IgD-negative memory B cell (primary cell): ENCODE measurements around the gene LMX1B. TPM values are rescaled to one million over a fixed set of nuclear protein-coding genes. Genes with fewer than 3 reads are reported as not detected.

Source experiments
- H3K27ac Mint-ChIP-seq, 3 donors: one replicate each; pipeline ENCODE4 v1.8.0; 2020 to 2022; ENCODE audit warnings: mild to moderate bottlenecking in 3 of 3, mixed read lengths in 3 of 3, moderate library complexity in 1 of 3
- H3K27me3 Mint-ChIP-seq: one replicate; pipeline ENCODE4 v1.8.0; 2021; ENCODE audit warnings: mixed read lengths
- H3K36me3 Mint-ChIP-seq: one replicate; pipeline ENCODE4 v1.8.0; 2020; ENCODE audit warnings: mild to moderate bottlenecking, mixed read lengths
- H3K4me1 Mint-ChIP-seq, 3 donors: one replicate each; pipeline ENCODE4 v1.8.0; 2020 to 2022; ENCODE audit warnings: mixed read lengths in 3 of 3, mild to moderate bottlenecking in 1 of 3
- H3K4me3 Mint-ChIP-seq, 4 donors: one replicate each; pipeline ENCODE4 v1.8.0; 2020 to 2022; ENCODE audit warnings: mild to moderate bottlenecking in 4 of 4, mixed read lengths in 4 of 4, moderate library complexity in 3 of 4
- H3K9me3 Mint-ChIP-seq, 3 donors: one replicate each; pipeline ENCODE4 v1.8.0; 2020 to 2021; ENCODE audit warnings: mixed read lengths in 3 of 3, mild to moderate bottlenecking in 1 of 3
- polyA plus RNA-seq: library from polyadenylated mRNA; unstranded; fragments of 300-500 nt; fragmentation: Illumina TruSeq; gene quantifications from one replicate; pipeline ENCODE4 v1.2.3, GENCODE V29; 2021

LMX1B gene
- polyA plus RNA-seq, 1 donor from 2014 or later: not detected

GRCh38 chr9:126664900-126665643 lies 51.3 kb downstream of the LMX1B start:
- no peaks in the 10 kb centered on the region for H3K9me3 Mint-ChIP-seq
- H3K27me3 Mint-ChIP-seq: peaks cover 23% of the 10 kb centered on the region
- peaks cover 5 to 13% (median 9%) of the 10 kb centered on the region in 3 donors for H3K4me1 Mint-ChIP-seq
- no peaks in the 10 kb centered on the region for H3K36me3 Mint-ChIP-seq
- H3K4me3 Mint-ChIP-seq: peak overlapping the region in 1 of 4 donors; percentile 38
- no peak overlapping the region for H3K27ac Mint-ChIP-seq

- H3K4me3 Mint-ChIP-seq: no peak overlapping the region
- no peaks in the 10 kb centered on the region for H3K9me3 Mint-ChIP-seq
- H3K27ac Mint-ChIP-seq: no peak overlapping the region
- peaks cover 24% of the 10 kb centered on the region for H3K27me3 Mint-ChIP-seq
- no peaks in the 10 kb centered on the region for H3K36me3 Mint-ChIP-seq
- H3K4me1 Mint-ChIP-seq: peaks cover 5 to 13% (median 9%) of the 10 kb centered on the region in 3 donors
Observed at GRCh38 chr9:126665644-126666035, 51.9 kb downstream of the LMX1B start.

GRCh38 chr9:126666155-126666803 lies 52.6 kb downstream of the LMX1B start:
- H3K4me1 Mint-ChIP-seq: peaks cover 5 to 13% (median 9%) of the 10 kb centered on the region in 3 donors
- no peaks in the 10 kb centered on the region for H3K9me3 Mint-ChIP-seq
- H3K27ac Mint-ChIP-seq: no peak overlapping the region
- H3K27me3 Mint-ChIP-seq: peaks cover 29% of the 10 kb centered on the region
- peak overlapping the region in 2 of 4 donors; percentile 19 to 83 for H3K4me3 Mint-ChIP-seq
- no peaks in the 10 kb centered on the region for H3K36me3 Mint-ChIP-seq

GRCh38 chr9:126667190-126668055 lies 53.7 kb downstream of the LMX1B start:
- no peak overlapping the region for H3K27ac Mint-ChIP-seq
- peaks cover 33% of the 10 kb centered on the region for H3K27me3 Mint-ChIP-seq
- H3K4me3 Mint-ChIP-seq: no peak overlapping the region
- no peaks in the 10 kb centered on the region for H3K9me3 Mint-ChIP-seq
- H3K36me3 Mint-ChIP-seq: no peaks in the 10 kb centered on the region
- peaks cover 5 to 13% (median 9%) of the 10 kb centered on the region in 3 donors for H3K4me1 Mint-ChIP-seq

- no peaks in the 10 kb centered on the region for H3K9me3 Mint-ChIP-seq
- H3K36me3 Mint-ChIP-seq: no peaks in the 10 kb centered on the region
- peaks cover 34% of the 10 kb centered on the region for H3K27me3 Mint-ChIP-seq
- no peak overlapping the region for H3K27ac Mint-ChIP-seq
- H3K4me1 Mint-ChIP-seq: peaks cover 5 to 13% (median 9%) of the 10 kb centered on the region in 3 donors
- no peak overlapping the region for H3K4me3 Mint-ChIP-seq
Observed at GRCh38 chr9:126668058-126668457, 54.3 kb downstream of the LMX1B start.

- Mint-ChIP-seq H3K4me3 (no peak overlapping the region), H3K4me1 (peaks cover 5 to 13% (median 9%) of the 10 kb centered on the region in 3 donors), H3K27me3 (peaks cover 34% of the 10 kb centered on the region), H3K9me3 (no peaks in the 10 kb centered on the region), H3K27ac (no peak overlapping the region), H3K36me3 (no peaks in the 10 kb centered on the region)
Observed at GRCh38 chr9:126669108-126669507, 55.4 kb downstream of the LMX1B start.

GRCh38 chr9:126670270-126670669 lies 56.5 kb downstream of the LMX1B start:
- Mint-ChIP-seq H3K9me3 (no peaks in the 10 kb centered on the region), H3K4me1 (peaks cover 5 to 10% (median 9%) of the 10 kb centered on the region in 3 donors), H3K36me3 (no peaks in the 10 kb centered on the region), H3K4me3 (no peak overlapping the region), H3K27me3 (peaks cover 33% of the 10 kb centered on the region), H3K27ac (no peak overlapping the region)

GRCh38 chr9:126671381-126671831 lies 57.7 kb downstream of the LMX1B start:
- H3K27ac Mint-ChIP-seq: no peak overlapping the region
- H3K4me3 Mint-ChIP-seq: no peak overlapping the region
- peaks cover 0 to 3% (median 0%) of the 10 kb centered on the region in 3 donors for H3K9me3 Mint-ChIP-seq
- peaks cover 3 to 6% (median 4%) of the 10 kb centered on the region in 3 donors for H3K4me1 Mint-ChIP-seq
- peaks cover 33% of the 10 kb centered on the region for H3K27me3 Mint-ChIP-seq
- H3K36me3 Mint-ChIP-seq: no peaks in the 10 kb centered on the region

GRCh38 chr9:126671983-126672382 lies 58.3 kb downstream of the LMX1B start:
- H3K36me3 Mint-ChIP-seq: no peaks in the 10 kb centered on the region
- H3K27ac Mint-ChIP-seq: no peak overlapping the region
- H3K4me1 Mint-ChIP-seq: peaks cover 0 to 3% (median 0%) of the 10 kb centered on the region in 3 donors
- H3K27me3 Mint-ChIP-seq: peaks cover 34% of the 10 kb centered on the region
- no peak overlapping the region for H3K4me3 Mint-ChIP-seq
- H3K9me3 Mint-ChIP-seq: peaks cover 0 to 3% (median 0%) of the 10 kb centered on the region in 3 donors

GRCh38 chr9:126672634-126673284 lies 59.0 kb downstream of the LMX1B start:
- Mint-ChIP-seq H3K4me1 (peaks cover 0 to 4% (median 0%) of the 10 kb centered on the region in 3 donors), H3K27ac (no peak overlapping the region), H3K36me3 (no peaks in the 10 kb centered on the region), H3K27me3 (peaks cover 42% of the 10 kb centered on the region), H3K4me3 (peak overlapping the region in 1 of 4 donors; percentile 47), H3K9me3 (peaks cover 0 to 3% (median 0%) of the 10 kb centered on the region in 3 donors)

GRCh38 chr9:126673689-126674364 lies 60.1 kb downstream of the LMX1B start:
- H3K27me3 Mint-ChIP-seq: peaks cover 45% of the 10 kb centered on the region
- H3K36me3 Mint-ChIP-seq: no peaks in the 10 kb centered on the region
- peaks cover 0 to 4% (median 0%) of the 10 kb centered on the region in 3 donors for H3K4me1 Mint-ChIP-seq
- H3K27ac Mint-ChIP-seq: no peak overlapping the region
- H3K9me3 Mint-ChIP-seq: peaks cover 0 to 3% (median 0%) of the 10 kb centered on the region in 3 donors
- no peak overlapping the region for H3K4me3 Mint-ChIP-seq

GRCh38 chr9:126674365-126675146 lies 60.8 kb downstream of the LMX1B start:
- H3K27ac Mint-ChIP-seq: no peak overlapping the region

GRCh38 chr9:126675147-126675467 lies 61.4 kb downstream of the LMX1B start:
- Mint-ChIP-seq H3K27me3 (peaks cover 46% of the 10 kb centered on the region), H3K36me3 (no peaks in the 10 kb centered on the region), H3K4me3 (no peak overlapping the region), H3K27ac (no peak overlapping the region), H3K9me3 (peaks cover 0 to 3% (median 0%) of the 10 kb centered on the region in 3 donors), H3K4me1 (peaks cover 0 to 4% (median 0%) of the 10 kb centered on the region in 3 donors)

More at GRCh38 chr9:126674365-126675146, 60.8 kb downstream of the LMX1B start:
- Mint-ChIP-seq H3K4me1 (peaks cover 0 to 4% (median 0%) of the 10 kb centered on the region in 3 donors), H3K27me3 (peaks cover 45% of the 10 kb centered on the region), H3K36me3 (no peaks in the 10 kb centered on the region), H3K9me3 (peaks cover 0 to 3% (median 0%) of the 10 kb centered on the region in 3 donors), H3K4me3 (no peak overlapping the region)
